Muscle layer of duodenum (tissue), 2 donors: ENCODE data around the gene SH3RF3.

Source experiments
- H3K27ac ChIP-seq: one replicate; pipeline ENCODE4 v1.7.0; 2013; ENCODE audit warnings: mild to moderate bottlenecking, low read length
- H3K27me3 ChIP-seq: one replicate; pipeline ENCODE4 v1.7.0; 2013; ENCODE audit warnings: low read depth, mild to moderate bottlenecking, control low read depth, low read length
- H3K36me3 ChIP-seq, 2 donors: one replicate each; pipeline ENCODE4 v1.7.0; 2013; ENCODE audit warnings: low read length in 2 of 2, control low read depth in 1 of 2, mild to moderate bottlenecking in 1 of 2; ENCODE audit not compliant: insufficient read depth in 2 of 2, control insufficient read depth in 1 of 2
- H3K4me1 ChIP-seq, 2 donors: one replicate each; pipeline ENCODE4 v1.7.0; 2013; ENCODE audit warnings: low read length in 2 of 2, mild to moderate bottlenecking in 2 of 2, control low read depth in 1 of 2, moderate library complexity in 1 of 2; ENCODE audit not compliant: insufficient read depth in 2 of 2, control insufficient read depth in 1 of 2
- H3K4me3 ChIP-seq, 2 donors: one replicate each; pipeline ENCODE4 v1.7.0; 2013; ENCODE audit warnings: low read length in 2 of 2, low read depth in 1 of 2, mild to moderate bottlenecking in 1 of 2
- H3K9me3 ChIP-seq, 2 donors: one replicate each; pipeline ENCODE4 v1.7.0; 2013; ENCODE audit warnings: low read length in 2 of 2, control low read depth in 1 of 2, mild to moderate bottlenecking in 1 of 2; ENCODE audit not compliant: control insufficient read depth in 1 of 2
- donor health status: healthy.

SH3RF3 gene

GRCh38 chr2:109349503-109350465 lies 220.8 kb downstream of the SH3RF3 start:
- H3K27me3 ChIP-seq, result no peaks in the 10 kb centered on the region
- H3K4me1 ChIP-seq, result peaks cover 0 to 28% of the 10 kb centered on the region in 2 donors
- no peak overlapping the region for H3K4me3 ChIP-seq
- H3K27ac ChIP-seq, result no peak overlapping the region
- H3K36me3 ChIP-seq, result no peaks in the 10 kb centered on the region
- H3K9me3 ChIP-seq, result no peaks in the 10 kb centered on the region

- no peak overlapping the region for H3K4me3 ChIP-seq
These were observed 221.5 kb downstream of the SH3RF3 start for GRCh38 chr2:109350526-109350925.

GRCh38 chr2:109351164-109351756 lies 222.3 kb downstream of the SH3RF3 start:
- Histone ChIP-seq H3K9me3 (no peaks in the 10 kb centered on the region), H3K27ac (no peak overlapping the region), H3K4me3 (no peak overlapping the region), H3K36me3 (no peaks in the 10 kb centered on the region), H3K27me3 (no peaks in the 10 kb centered on the region), H3K4me1 (peaks cover 0 to 28% of the 10 kb centered on the region in 2 donors)

More at GRCh38 chr2:109350526-109350925, 221.5 kb downstream of the SH3RF3 start:
- Histone ChIP-seq H3K27ac (no peak overlapping the region), H3K4me1 (peaks cover 0 to 28% of the 10 kb centered on the region in 2 donors), H3K27me3 (no peaks in the 10 kb centered on the region), H3K9me3 (no peaks in the 10 kb centered on the region), H3K36me3 (no peaks in the 10 kb centered on the region)

- no peaks in the 10 kb centered on the region for H3K36me3 ChIP-seq
- H3K4me1 ChIP-seq, result peaks cover 0 to 28% of the 10 kb centered on the region in 2 donors
- H3K4me3 ChIP-seq, result no peak overlapping the region
- H3K9me3 ChIP-seq, result no peaks in the 10 kb centered on the region
- no peaks in the 10 kb centered on the region for H3K27me3 ChIP-seq
- H3K27ac ChIP-seq, result no peak overlapping the region
These were observed 223.3 kb downstream of the SH3RF3 start for GRCh38 chr2:109352056-109352897.

- Histone ChIP-seq H3K27me3 (no peaks in the 10 kb centered on the region), H3K27ac (no peak overlapping the region), H3K4me1 (peaks cover 0 to 28% of the 10 kb centered on the region in 2 donors), H3K9me3 (peaks cover 0 to 3% of the 10 kb centered on the region in 2 donors), H3K4me3 (no peak overlapping the region), H3K36me3 (no peaks in the 10 kb centered on the region)
These were observed 224.1 kb downstream of the SH3RF3 start for GRCh38 chr2:109352898-109353689.

GRCh38 chr2:109353806-109354745 lies 225.1 kb downstream of the SH3RF3 start:
- Histone ChIP-seq H3K4me3 (no peak overlapping the region), H3K36me3 (no peaks in the 10 kb centered on the region), H3K27ac (no peak overlapping the region), H3K9me3 (peaks cover 0 to 10% of the 10 kb centered on the region in 2 donors), H3K4me1 (peaks cover 0 to 25% of the 10 kb centered on the region in 2 donors), H3K27me3 (no peaks in the 10 kb centered on the region)

GRCh38 chr2:109355192-109355843 lies 226.3 kb downstream of the SH3RF3 start:
- Histone ChIP-seq H3K27ac (no peak overlapping the region), H3K4me1 (peaks cover 0 to 18% of the 10 kb centered on the region in 2 donors), H3K4me3 (no peak overlapping the region), H3K36me3 (no peaks in the 10 kb centered on the region), H3K27me3 (no peaks in the 10 kb centered on the region), H3K9me3 (peaks cover 0 to 15% of the 10 kb centered on the region in 2 donors)

GRCh38 chr2:109356324-109357035 lies 227.5 kb downstream of the SH3RF3 start:
- Histone ChIP-seq H3K27me3 (no peaks in the 10 kb centered on the region), H3K27ac (no peak overlapping the region), H3K36me3 (no peaks in the 10 kb centered on the region), H3K4me3 (no peak overlapping the region), H3K4me1 (peaks cover 0 to 6% of the 10 kb centered on the region in 2 donors), H3K9me3 (peaks cover 0 to 15% of the 10 kb centered on the region in 2 donors)

GRCh38 chr2:109364217-109364616 lies 235.2 kb downstream of the SH3RF3 start:
- Histone ChIP-seq H3K36me3 (no peaks in the 10 kb centered on the region), H3K27me3 (no peaks in the 10 kb centered on the region), H3K9me3 (peaks cover 0 to 4% of the 10 kb centered on the region in 2 donors), H3K4me3 (no peak overlapping the region), H3K27ac (no peak overlapping the region), H3K4me1 (no peaks in the 10 kb centered on the region)
